HFFc6 (cell line): Measurements from ENCODE around the gene RNF224. TPM values are rescaled to one million over a fixed set of nuclear protein-coding genes. Genes with fewer than 3 reads are reported as not detected.
A peak's percentile ranks its signal among the peaks of the same experiment; 100 is the strongest.

Source experiments
- DNase-seq: peaks from one replicate; pipeline ENCODE4 v3.0.0-alpha.2; 2018
- H3K27ac Mint-ChIP-seq: 2 replicates; pipeline ENCODE4 v1.8.0; 2020; ENCODE audit warnings: mild to moderate bottlenecking, mixed read lengths
- H3K27me3 Mint-ChIP-seq: 2 replicates; pipeline ENCODE4 v1.8.0; 2021; ENCODE audit warnings: mild to moderate bottlenecking, moderate library complexity, mixed read lengths; ENCODE audit not compliant: insufficient read depth
- H3K36me3 Mint-ChIP-seq: 2 replicates; pipeline ENCODE4 v1.8.0; 2021; ENCODE audit warnings: low read depth, mixed read lengths
- H3K4me1 Mint-ChIP-seq: 2 replicates; pipeline ENCODE4 v1.8.0; 2020; ENCODE audit warnings: low read depth, mixed read lengths
- H3K4me3 Mint-ChIP-seq: 2 replicates; pipeline ENCODE4 v1.8.0; 2020; ENCODE audit warnings: mild to moderate bottlenecking, moderate library complexity, mixed read lengths
- H3K9me3 Mint-ChIP-seq: 2 replicates; pipeline ENCODE4 v1.8.0; 2020; ENCODE audit warnings: mild to moderate bottlenecking, mixed read lengths
- total RNA-seq, 6 experiments: library from RNA; stranded (reverse); fragmentation: NEBNext Ultra II Directional; extraction: Animal tissue kit (Norgen Biotek cat#: 25700); gene quantifications; 2 replicates in 1 of 6; 3 replicates in 5 of 6; pipeline ENCODE4 v1.2.3, GENCODE V29; 2021
- TF ChIP-seq, protein P1 (sequence below): fragments of 200-600 bp; sonication (generic); IDR thresholded peaks from 2 replicates; pipeline ENCODE4 v1.5.0; 2021; ENCODE audit warnings: antibody characterized with exemption, mild to moderate bottlenecking

Gene RNF224
- total RNA-seq, 6 experiments from 2014 or later = not detected

DNA sequence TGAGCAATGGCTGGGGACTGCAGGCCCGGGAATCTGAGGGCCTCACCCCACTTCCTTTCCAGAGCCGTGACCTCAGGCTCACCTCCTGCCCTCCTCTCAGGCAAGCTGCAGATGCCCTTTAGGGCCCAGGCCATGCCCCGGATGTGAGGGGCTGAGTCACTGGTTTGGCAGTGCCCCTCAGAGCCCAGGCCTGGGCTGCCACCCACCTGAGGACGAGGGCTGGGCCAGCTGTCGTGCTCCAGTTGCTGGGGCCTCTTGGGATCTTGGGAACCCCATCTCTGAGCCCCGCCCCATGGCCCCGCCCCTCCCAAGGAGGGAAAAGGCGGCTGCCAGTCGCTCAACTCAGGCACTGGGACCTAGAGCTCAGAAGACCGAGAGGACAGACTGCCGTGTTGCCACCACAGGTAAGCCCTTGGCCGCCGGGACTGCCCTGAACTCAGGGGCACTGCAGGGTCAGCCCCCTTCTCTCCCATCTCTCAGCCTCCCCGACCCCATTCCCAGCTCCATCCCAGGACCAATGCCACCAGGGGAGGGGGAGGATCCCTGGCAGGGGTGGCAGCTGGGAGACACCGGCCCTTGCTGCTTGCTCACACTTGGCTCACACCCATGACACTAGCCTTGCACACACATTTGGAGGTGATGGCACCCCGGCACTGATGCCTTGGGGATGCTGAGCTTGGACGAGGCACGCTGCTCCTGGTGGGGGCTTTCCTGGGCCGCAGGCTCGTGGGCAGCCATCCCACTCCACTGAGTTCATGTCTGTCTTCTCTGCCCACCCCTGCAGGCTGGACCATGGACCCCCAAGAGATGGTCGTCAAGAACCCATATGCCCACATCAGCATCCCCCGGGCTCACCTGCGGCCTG, 2.2 kb upstream of the RNF224 start, which contains the start of gene CYSRT1:
CYSRT1 (plus strand) TSS at position 345 of the 865 bp plus-strand sequence; CDS start at position 793, 448 bp downstream.
- peak within 1 kb of the TSS; percentile 81 for H3K4me3 Mint-ChIP-seq
- H3K9me3 Mint-ChIP-seq = no peaks in the 10 kb centered on the region
- DNase-seq = no peak
- peak within 1 kb of the TSS; percentile 72 for H3K27ac Mint-ChIP-seq
- H3K4me1 Mint-ChIP-seq = peaks cover 7% of the 10 kb centered on the region
- H3K36me3 Mint-ChIP-seq = no peaks in the 10 kb centered on the region
- H3K27me3 Mint-ChIP-seq = no peaks in the 10 kb centered on the region; the same call in 1 of the 2 replicates
- TF ChIP-seq, protein P1, sequence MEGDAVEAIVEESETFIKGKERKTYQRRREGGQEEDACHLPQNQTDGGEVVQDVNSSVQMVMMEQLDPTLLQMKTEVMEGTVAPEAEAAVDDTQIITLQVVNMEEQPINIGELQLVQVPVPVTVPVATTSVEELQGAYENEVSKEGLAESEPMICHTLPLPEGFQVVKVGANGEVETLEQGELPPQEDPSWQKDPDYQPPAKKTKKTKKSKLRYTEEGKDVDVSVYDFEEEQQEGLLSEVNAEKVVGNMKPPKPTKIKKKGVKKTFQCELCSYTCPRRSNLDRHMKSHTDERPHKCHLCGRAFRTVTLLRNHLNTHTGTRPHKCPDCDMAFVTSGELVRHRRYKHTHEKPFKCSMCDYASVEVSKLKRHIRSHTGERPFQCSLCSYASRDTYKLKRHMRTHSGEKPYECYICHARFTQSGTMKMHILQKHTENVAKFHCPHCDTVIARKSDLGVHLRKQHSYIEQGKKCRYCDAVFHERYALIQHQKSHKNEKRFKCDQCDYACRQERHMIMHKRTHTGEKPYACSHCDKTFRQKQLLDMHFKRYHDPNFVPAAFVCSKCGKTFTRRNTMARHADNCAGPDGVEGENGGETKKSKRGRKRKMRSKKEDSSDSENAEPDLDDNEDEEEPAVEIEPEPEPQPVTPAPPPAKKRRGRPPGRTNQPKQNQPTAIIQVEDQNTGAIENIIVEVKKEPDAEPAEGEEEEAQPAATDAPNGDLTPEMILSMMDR = no peak

DNA sequence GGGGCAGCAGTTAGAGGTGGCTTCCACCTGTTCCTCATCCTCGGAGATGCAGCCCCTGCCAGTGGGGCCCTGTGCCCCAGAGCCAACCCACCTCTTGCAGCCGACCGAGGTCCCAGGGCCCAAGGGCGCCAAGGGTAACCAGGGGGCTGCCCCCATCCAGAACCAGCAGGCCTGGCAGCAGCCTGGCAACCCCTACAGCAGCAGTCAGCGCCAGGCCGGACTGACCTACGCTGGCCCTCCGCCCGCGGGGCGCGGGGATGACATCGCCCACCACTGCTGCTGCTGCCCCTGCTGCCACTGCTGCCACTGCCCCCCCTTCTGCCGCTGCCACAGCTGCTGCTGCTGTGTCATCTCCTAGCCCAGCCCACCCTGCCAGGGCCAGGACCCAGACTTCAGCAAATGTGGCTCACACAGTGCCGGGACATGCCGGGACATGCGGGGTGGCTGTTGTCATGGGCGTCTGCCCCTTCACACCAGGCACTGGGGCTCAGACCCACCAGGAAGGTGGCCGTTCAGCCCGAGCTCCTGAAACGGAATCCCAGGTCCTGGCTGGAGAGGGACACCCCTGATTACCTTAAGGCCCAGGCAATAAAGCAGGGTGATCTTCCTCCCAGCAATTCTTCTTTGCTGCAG, 1.5 kb upstream of the RNF224 start:
- no peak overlapping the region for H3K27ac Mint-ChIP-seq
- H3K9me3 Mint-ChIP-seq = no peaks in the 10 kb centered on the region
- no peaks in the 10 kb centered on the region for H3K36me3 Mint-ChIP-seq
- H3K4me3 Mint-ChIP-seq = no peak overlapping the region
- DNase-seq = no peak
- TF ChIP-seq, protein P1 = no peak
- peaks cover 7% of the 10 kb centered on the region for H3K4me1 Mint-ChIP-seq
- no peaks in the 10 kb centered on the region; the same call in 1 of the 2 replicates for H3K27me3 Mint-ChIP-seq

GRCh38 chr9:137226338-137227053, 806 bp upstream of the RNF224 start:
- H3K4me3 Mint-ChIP-seq = no peak overlapping the region
- peaks cover 7% of the 10 kb centered on the region for H3K4me1 Mint-ChIP-seq
- peak; percentile 36 for DNase-seq
- H3K36me3 Mint-ChIP-seq = no peaks in the 10 kb centered on the region
- H3K27me3 Mint-ChIP-seq = no peaks in the 10 kb centered on the region; the same call in 1 of the 2 replicates
- H3K9me3 Mint-ChIP-seq = no peaks in the 10 kb centered on the region
- TF ChIP-seq, protein P1 = no peak
- H3K27ac Mint-ChIP-seq = no peak overlapping the region

DNA sequence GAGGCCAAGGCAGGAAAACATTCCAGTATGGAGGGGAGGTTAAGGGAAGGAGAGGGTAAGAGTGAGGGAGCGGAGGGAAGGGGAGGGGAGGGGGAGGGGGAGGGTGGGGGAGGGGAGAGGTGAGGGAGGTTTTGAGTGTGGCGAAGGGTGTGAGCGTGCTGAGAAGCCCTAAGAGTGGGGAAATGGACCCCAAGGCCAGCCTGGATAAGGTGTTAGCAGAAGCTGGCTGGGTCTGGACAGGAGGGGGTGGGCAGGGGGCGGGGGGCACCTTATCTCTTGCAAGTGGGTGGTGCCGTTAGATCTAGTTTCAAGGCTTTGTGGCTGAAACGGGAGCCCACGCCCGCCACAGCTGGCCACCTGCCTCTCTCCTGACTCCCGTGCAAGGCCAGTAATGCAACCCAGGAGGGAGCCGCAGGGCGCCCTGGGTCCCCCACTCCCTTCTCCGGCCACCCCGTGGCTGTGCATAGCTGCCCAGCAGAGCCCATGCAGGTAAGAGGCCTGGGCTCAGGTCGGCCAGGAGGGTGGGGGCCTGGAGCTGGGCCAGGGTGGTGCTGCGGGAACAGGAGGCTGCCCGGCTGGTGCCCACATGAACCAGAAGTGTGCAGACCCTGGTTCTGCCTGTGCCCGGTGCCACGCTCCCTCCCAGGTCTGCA, 677 bp downstream of the RNF224 start:
- Mint-ChIP-seq H3K36me3 (no peaks in the 10 kb centered on the region), H3K4me3 (no peak overlapping the region), H3K27me3 (no peaks in the 10 kb centered on the region; the same call in 1 of the 2 replicates), H3K27ac (no peak overlapping the region), H3K9me3 (no peaks in the 10 kb centered on the region), H3K4me1 (peaks cover 7% of the 10 kb centered on the region)
- TF ChIP-seq, protein P1 = no peak
- DNase-seq = no peak

GRCh38 chr9:137228506-137228967, 1.2 kb downstream of the RNF224 start:
- Mint-ChIP-seq H3K4me3 (no peak overlapping the region), H3K27ac (no peak overlapping the region), H3K9me3 (no peaks in the 10 kb centered on the region), H3K4me1 (peaks cover 7% of the 10 kb centered on the region), H3K27me3 (no peaks in the 10 kb centered on the region), H3K36me3 (no peaks in the 10 kb centered on the region)
- TF ChIP-seq, protein P1 = no peak
- DNase-seq = no peak
